Activated naive CD8-positive, alpha-beta T cell treated with anti-CD3 and anti-CD28 coated beads, Interleukin-2, amount 50 U/mL, for 24 hours (primary cell): ENCODE data around the gene CD72.
"Not testable (repeated sequence)": the region's sequence is repeated elsewhere in the genome, so short reads cannot be mapped to it uniquely, and the experiment has no call there.

Experiments used
- ATAC-seq: fragments of 150-1000 bp; cut with Tn5 transposase; one replicate; pipeline ENCODE4 v1.10.0; 2021
- DNase-seq: peaks from one replicate; pipeline ENCODE4 v3.0.0; 2021
- H3K27ac Mint-ChIP-seq: one replicate; pipeline ENCODE4 v1.8.0; 2021; ENCODE audit warnings: mild to moderate bottlenecking, mixed read lengths
- H3K27me3 Mint-ChIP-seq: one replicate; pipeline ENCODE4 v1.8.0; 2021; ENCODE audit warnings: mixed read lengths
- H3K36me3 Mint-ChIP-seq: one replicate; pipeline ENCODE4 v1.8.0; 2021; ENCODE audit warnings: low read depth, mixed read lengths
- H3K4me1 Mint-ChIP-seq: one replicate; pipeline ENCODE4 v1.8.0; 2021; ENCODE audit warnings: mixed read lengths
- H3K4me3 Mint-ChIP-seq: one replicate; pipeline ENCODE4 v1.8.0; 2021; ENCODE audit warnings: mild to moderate bottlenecking, moderate library complexity, mixed read lengths
- H3K9me3 Mint-ChIP-seq: one replicate; pipeline ENCODE4 v1.8.0; 2021; ENCODE audit warnings: mixed read lengths

Gene CD72

GRCh38 chr9:35615981-35616680 lies 2.1 kb downstream of the CD72 start:
- peak overlapping the region; percentile 74 for H3K27ac Mint-ChIP-seq
- peaks cover 58% of the 10 kb centered on the region for H3K4me1 Mint-ChIP-seq
- ATAC-seq = no peak
- no peak for DNase-seq
- peaks cover 2% of the 10 kb centered on the region for H3K36me3 Mint-ChIP-seq
- no peaks in the 10 kb centered on the region for H3K9me3 Mint-ChIP-seq
- H3K27me3 Mint-ChIP-seq = no peaks in the 10 kb centered on the region
- H3K4me3 Mint-ChIP-seq = peak overlapping the region; percentile 82

- peaks cover 25% of the 10 kb centered on the region for H3K4me1 Mint-ChIP-seq
- H3K27me3 Mint-ChIP-seq = no peaks in the 10 kb centered on the region
- peaks cover 8% of the 10 kb centered on the region for H3K36me3 Mint-ChIP-seq
- DNase-seq (no peak), ATAC-seq (no peak)
- no peaks in the 10 kb centered on the region for H3K9me3 Mint-ChIP-seq
- H3K4me3 Mint-ChIP-seq = no peak overlapping the region
- no peak overlapping the region for H3K27ac Mint-ChIP-seq
Measured at GRCh38 chr9:35612843-35613242, 5.4 kb downstream of the CD72 start.

DNA sequence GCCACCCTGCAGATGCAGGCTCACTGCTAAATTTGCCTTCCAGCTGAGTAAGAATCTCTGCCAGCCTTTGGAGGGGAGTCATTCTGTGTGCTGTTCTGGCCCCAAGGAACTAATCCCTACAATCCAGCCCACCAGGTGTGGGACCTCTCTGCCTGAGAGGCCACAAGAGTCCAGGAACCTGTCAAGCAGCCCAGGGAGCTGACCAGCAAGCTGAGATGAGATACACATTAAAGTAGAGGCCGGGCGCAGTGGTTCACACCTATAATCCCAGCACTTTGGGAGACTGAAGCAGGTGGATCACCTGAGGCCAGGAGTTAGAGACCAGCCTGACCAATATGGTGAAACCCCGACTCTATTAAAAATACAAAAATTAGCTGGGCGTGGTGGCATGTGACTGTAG lies 6.1 kb downstream of the CD72 start:
- not testable (repeated sequence) for ATAC-seq, DNase-seq, H3K27ac Mint-ChIP-seq, H3K36me3 Mint-ChIP-seq, H3K9me3 Mint-ChIP-seq, H3K27me3 Mint-ChIP-seq, H3K4me3 Mint-ChIP-seq
- peaks cover 20% of the 10 kb centered on the region for H3K4me1 Mint-ChIP-seq

GRCh38 chr9:35611230-35611797 lies 6.9 kb downstream of the CD72 start:
- H3K4me3 Mint-ChIP-seq = no peak overlapping the region
- no peak overlapping the region for H3K27ac Mint-ChIP-seq
- peak; percentile 59 for DNase-seq
- peak; percentile 72 for ATAC-seq
- peaks cover 20% of the 10 kb centered on the region for H3K4me1 Mint-ChIP-seq
- H3K27me3 Mint-ChIP-seq = no peaks in the 10 kb centered on the region
- H3K36me3 Mint-ChIP-seq = peaks cover 13% of the 10 kb centered on the region
- H3K9me3 Mint-ChIP-seq = no peaks in the 10 kb centered on the region

- Mint-ChIP-seq H3K36me3 (peaks cover 13% of the 10 kb centered on the region), H3K4me1 (peaks cover 19% of the 10 kb centered on the region), H3K4me3 (no peak overlapping the region), H3K27me3 (no peaks in the 10 kb centered on the region), H3K27ac (no peak overlapping the region), H3K9me3 (no peaks in the 10 kb centered on the region)
- DNase-seq = no peak
- ATAC-seq = no peak
Measured at GRCh38 chr9:35609820-35610163, 8.4 kb downstream of the CD72 start.

- H3K36me3 Mint-ChIP-seq = peaks cover 11% of the 10 kb centered on the region
- H3K27me3 Mint-ChIP-seq = no peaks in the 10 kb centered on the region
- ATAC-seq (no peak), DNase-seq (no peak)
- peaks cover 21% of the 10 kb centered on the region for H3K4me1 Mint-ChIP-seq
- H3K9me3 Mint-ChIP-seq = no peaks in the 10 kb centered on the region
- no peak overlapping the region for H3K27ac Mint-ChIP-seq
- no peak overlapping the region for H3K4me3 Mint-ChIP-seq
Measured at GRCh38 chr9:35609001-35609819, 9.0 kb downstream of the CD72 start.

GRCh38 chr9:35608221-35608620 lies 10.0 kb downstream of the CD72 start:
- no peak overlapping the region for H3K4me3 Mint-ChIP-seq
- DNase-seq (no peak), ATAC-seq (no peak)
- H3K27ac Mint-ChIP-seq = no peak overlapping the region
- peaks cover 2% of the 10 kb centered on the region for H3K27me3 Mint-ChIP-seq
- no peaks in the 10 kb centered on the region for H3K9me3 Mint-ChIP-seq
- H3K36me3 Mint-ChIP-seq = peaks cover 15% of the 10 kb centered on the region
- H3K4me1 Mint-ChIP-seq = peaks cover 31% of the 10 kb centered on the region

DNA sequence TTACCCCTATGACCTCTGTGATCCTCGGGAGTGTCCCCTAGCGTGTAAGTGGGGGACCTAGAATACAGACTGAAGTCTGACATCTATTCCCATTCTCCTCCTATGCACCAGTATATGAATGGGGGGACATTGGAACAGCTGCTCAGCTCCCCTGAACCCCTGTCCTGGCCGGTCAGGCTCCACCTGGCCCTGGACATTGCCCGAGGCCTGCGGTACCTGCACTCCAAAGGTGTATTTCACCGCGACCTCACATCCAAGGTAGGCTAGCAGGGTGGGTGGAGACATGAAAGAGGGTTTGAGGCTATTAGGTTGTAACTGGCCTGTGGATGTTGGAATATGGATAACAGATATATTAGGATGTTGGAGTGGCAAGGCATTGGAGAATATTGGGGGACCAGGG lies 11.5 kb downstream of the CD72 start:
- ATAC-seq (no peak), DNase-seq (no peak)
- Mint-ChIP-seq H3K4me1 (peaks cover 40% of the 10 kb centered on the region), H3K4me3 (peak overlapping the region; percentile 84), H3K9me3 (no peaks in the 10 kb centered on the region), H3K27ac (no peak overlapping the region), H3K27me3 (peaks cover 2% of the 10 kb centered on the region), H3K36me3 (peaks cover 15% of the 10 kb centered on the region)

GRCh38 chr9:35606138-35606504 lies 12.1 kb downstream of the CD72 start:
- Mint-ChIP-seq H3K4me1 (peaks cover 35% of the 10 kb centered on the region), H3K9me3 (no peaks in the 10 kb centered on the region), H3K27ac (peak overlapping the region; percentile 65), H3K27me3 (peaks cover 2% of the 10 kb centered on the region), H3K36me3 (peaks cover 15% of the 10 kb centered on the region), H3K4me3 (peak overlapping the region; percentile 84)
- ATAC-seq (no peak), DNase-seq (no peak)

DNA sequence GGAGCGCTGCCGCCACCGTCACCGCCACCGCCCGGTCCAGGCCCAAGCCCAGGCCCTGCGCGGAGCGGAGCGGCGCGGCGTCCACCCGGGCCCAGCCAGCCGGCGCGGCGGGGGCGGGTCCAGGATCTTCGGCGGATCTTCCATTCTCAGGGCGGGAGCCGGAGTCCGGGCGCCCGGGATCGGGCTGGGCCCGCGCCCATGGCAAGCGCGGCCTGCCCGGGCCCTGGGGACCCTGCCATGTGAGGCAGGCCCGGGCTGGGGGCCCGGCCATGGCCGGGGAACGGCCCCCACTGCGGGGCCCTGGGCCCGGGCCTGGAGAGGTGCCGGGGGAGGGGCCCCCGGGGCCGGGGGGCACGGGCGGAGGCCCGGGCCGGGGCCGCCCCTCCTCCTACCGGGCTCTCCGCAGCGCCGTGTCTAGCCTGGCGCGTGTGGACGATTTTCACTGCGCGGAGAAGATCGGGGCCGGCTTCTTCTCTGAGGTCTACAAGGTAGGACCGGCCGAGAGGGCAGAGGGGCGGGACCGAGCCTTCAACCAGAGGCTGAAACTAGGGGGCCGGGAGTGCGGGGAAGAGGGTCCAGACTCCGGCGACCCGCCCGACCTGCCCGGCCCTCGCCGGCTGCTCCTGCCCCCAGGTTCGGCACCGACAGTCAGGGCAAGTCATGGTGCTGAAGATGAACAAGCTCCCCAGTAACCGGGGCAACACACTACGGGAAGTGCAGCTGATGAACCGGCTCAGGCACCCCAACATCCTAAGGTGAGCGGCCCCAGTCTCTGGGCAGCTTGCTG lies 12.7 kb downstream of the CD72 start:
- Mint-ChIP-seq H3K4me3 (peak overlapping the region; percentile 84), H3K27ac (peak overlapping the region; percentile 65), H3K27me3 (peaks cover 2% of the 10 kb centered on the region), H3K9me3 (no peaks in the 10 kb centered on the region), H3K4me1 (peaks cover 35% of the 10 kb centered on the region), H3K36me3 (peaks cover 15% of the 10 kb centered on the region)
- ATAC-seq (peak; percentile 2), DNase-seq (peak; percentile 44)

GRCh38 chr9:35604578-35605350 lies 13.4 kb downstream of the CD72 start, which contains the start of gene TESK1:
Gene TESK1 (plus strand): TSS chr9:35605262. CDS start chr9:35605620, 358 bp downstream.
- peaks cover 35% of the 10 kb centered on the region for H3K4me1 Mint-ChIP-seq
- peak within 1 kb of the TSS; percentile 94 for H3K4me3 Mint-ChIP-seq
- H3K27ac Mint-ChIP-seq = peak within 1 kb of the TSS; percentile 100

DNA sequence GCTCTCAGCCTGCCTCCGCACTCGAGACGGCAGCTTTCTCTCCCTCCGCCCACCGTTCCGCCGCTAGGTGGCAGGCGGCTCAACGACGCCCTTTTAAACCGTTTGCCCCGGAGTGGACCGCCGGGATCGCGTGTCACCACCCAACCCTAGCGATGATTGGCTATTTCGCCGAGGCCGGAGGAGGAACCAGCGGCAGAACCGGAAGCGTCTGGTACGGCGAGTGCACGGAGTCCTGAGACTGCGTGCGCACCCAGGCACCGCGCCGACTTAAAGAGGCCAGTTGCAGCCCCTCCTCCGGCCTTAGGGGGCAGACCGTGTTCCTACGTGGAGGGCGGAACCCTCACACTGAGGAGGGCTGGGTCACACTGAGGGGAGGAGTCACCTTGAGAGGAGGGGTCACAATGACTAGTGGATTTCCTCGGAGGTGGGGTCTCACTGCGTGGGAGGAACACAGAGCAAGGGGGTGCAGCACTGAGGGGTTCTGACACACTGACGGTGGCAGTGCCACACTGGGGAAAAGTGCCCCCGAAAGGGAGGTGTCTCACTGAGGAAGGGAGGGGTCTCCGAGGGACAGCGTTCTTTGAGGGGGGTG lies 14.1 kb downstream of the CD72 start:
- ATAC-seq = peak; percentile 94
- Mint-ChIP-seq H3K36me3 (peaks cover 15% of the 10 kb centered on the region), H3K4me1 (peaks cover 35% of the 10 kb centered on the region), H3K27ac (peak overlapping the region; percentile 100), H3K27me3 (peaks cover 2% of the 10 kb centered on the region), H3K9me3 (no peaks in the 10 kb centered on the region), H3K4me3 (peak overlapping the region; percentile 94)
- peak; percentile 99 for DNase-seq

More at GRCh38 chr9:35604578-35605350, 13.4 kb downstream of the CD72 start, which contains the start of gene TESK1:
- peak; percentile 35 for ATAC-seq
- DNase-seq = peak; percentile 88
- Mint-ChIP-seq H3K27me3 (peaks cover 2% of the 10 kb centered on the region), H3K36me3 (peaks cover 15% of the 10 kb centered on the region), H3K9me3 (no peaks in the 10 kb centered on the region)

DNA sequence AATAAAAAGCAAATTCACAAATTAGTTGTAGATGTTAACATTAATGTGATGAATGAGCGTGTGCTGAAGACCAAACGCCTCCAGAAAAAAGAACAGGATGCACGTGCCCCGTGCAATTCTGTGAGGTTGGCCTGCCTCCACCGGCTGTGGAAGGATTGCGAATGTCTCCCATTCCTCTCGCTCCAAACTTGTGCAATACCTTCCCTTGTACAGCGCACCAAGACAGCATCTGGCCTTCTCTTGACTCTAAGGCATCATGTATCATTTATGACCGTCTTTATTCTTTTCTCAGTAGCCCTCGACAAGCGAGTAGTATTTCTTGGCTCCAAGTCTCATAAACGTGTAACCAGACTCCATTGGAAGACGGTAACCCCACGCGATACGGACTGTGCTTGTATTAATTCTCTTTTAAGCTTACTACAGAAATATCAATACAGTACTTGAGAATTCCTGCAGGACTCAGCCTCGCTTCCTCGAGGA lies 14.7 kb downstream of the CD72 start:
- ATAC-seq = no peak
- H3K27ac Mint-ChIP-seq = peak overlapping the region; percentile 100
- peaks cover 2% of the 10 kb centered on the region for H3K27me3 Mint-ChIP-seq
- H3K4me3 Mint-ChIP-seq = peak overlapping the region; percentile 94
- H3K4me1 Mint-ChIP-seq = peaks cover 35% of the 10 kb centered on the region
- DNase-seq = peak; percentile 29
- H3K9me3 Mint-ChIP-seq = no peaks in the 10 kb centered on the region
- peaks cover 12% of the 10 kb centered on the region for H3K36me3 Mint-ChIP-seq
